Type B pancreatic cell (in vitro differentiated cells): ENCODE data around the gene CNST. TPM values are rescaled to one million over a fixed set of nuclear protein-coding genes. Genes with fewer than 3 reads are reported as not detected.
"Not testable (repeated sequence)": the region's sequence is repeated elsewhere in the genome, so short reads cannot be mapped to it uniquely, and the experiment has no call there.

ENCODE experiments used
- DNase-seq: peaks from one replicate; pipeline ENCODE4 v3.0.0; 2021; ENCODE audit warnings: mixed read lengths; ENCODE audit not compliant: unreplicated experiment; ENCODE audit errors: extremely low spot score
- H3K27ac Mint-ChIP-seq: 2 replicates; pipeline ENCODE4 v1.8.0; 2021; ENCODE audit warnings: mild to moderate bottlenecking, mixed read lengths
- H3K27me3 Mint-ChIP-seq: 2 replicates; pipeline ENCODE4 v1.8.0; 2021; ENCODE audit warnings: mixed read lengths
- H3K36me3 Mint-ChIP-seq: 2 replicates; pipeline ENCODE4 v1.8.0; 2021; ENCODE audit warnings: mixed read lengths
- H3K4me1 Mint-ChIP-seq: one replicate; pipeline ENCODE4 v1.8.0; 2021; ENCODE audit warnings: mixed read lengths; ENCODE audit not compliant: unreplicated experiment
- H3K4me3 Mint-ChIP-seq: 2 replicates; pipeline ENCODE4 v1.8.0; 2021; ENCODE audit warnings: mild to moderate bottlenecking, mixed read lengths
- H3K9me3 Mint-ChIP-seq: 2 replicates; pipeline ENCODE4 v1.8.0; 2021; ENCODE audit warnings: mixed read lengths
- total RNA-seq: library from RNA; stranded (reverse); gene quantifications from 2 replicates; pipeline ENCODE4 v1.2.1, GENCODE V29; 2021; ENCODE audit warnings: low replicate concordance
- TF ChIP-seq, protein P1 (sequence below): fragments of 200-600 bp; sonication (generic); conservative IDR thresholded peaks from 2 replicates; pipeline ENCODE4 v1.5.0; 2021; ENCODE audit warnings: antibody characterized with exemption, mild to moderate bottlenecking

The CNST gene
- total RNA-seq, 1 donor from 2014 or later = 17.9 TPM

GRCh38 chr1:246588159-246588721 lies 22.0 kb downstream of the CNST start:
- no peaks in the 10 kb centered on the region for H3K9me3 Mint-ChIP-seq
- TF ChIP-seq, protein P1, sequence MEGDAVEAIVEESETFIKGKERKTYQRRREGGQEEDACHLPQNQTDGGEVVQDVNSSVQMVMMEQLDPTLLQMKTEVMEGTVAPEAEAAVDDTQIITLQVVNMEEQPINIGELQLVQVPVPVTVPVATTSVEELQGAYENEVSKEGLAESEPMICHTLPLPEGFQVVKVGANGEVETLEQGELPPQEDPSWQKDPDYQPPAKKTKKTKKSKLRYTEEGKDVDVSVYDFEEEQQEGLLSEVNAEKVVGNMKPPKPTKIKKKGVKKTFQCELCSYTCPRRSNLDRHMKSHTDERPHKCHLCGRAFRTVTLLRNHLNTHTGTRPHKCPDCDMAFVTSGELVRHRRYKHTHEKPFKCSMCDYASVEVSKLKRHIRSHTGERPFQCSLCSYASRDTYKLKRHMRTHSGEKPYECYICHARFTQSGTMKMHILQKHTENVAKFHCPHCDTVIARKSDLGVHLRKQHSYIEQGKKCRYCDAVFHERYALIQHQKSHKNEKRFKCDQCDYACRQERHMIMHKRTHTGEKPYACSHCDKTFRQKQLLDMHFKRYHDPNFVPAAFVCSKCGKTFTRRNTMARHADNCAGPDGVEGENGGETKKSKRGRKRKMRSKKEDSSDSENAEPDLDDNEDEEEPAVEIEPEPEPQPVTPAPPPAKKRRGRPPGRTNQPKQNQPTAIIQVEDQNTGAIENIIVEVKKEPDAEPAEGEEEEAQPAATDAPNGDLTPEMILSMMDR = no peak
- H3K27me3 Mint-ChIP-seq = peaks cover under 1% of the 10 kb centered on the region
- H3K36me3 Mint-ChIP-seq = peaks cover 29% of the 10 kb centered on the region
- DNase-seq = no peak
- H3K4me3 Mint-ChIP-seq = no peak overlapping the region
- H3K27ac Mint-ChIP-seq = no peak overlapping the region
- H3K4me1 Mint-ChIP-seq = peaks cover 18% of the 10 kb centered on the region

- not testable (repeated sequence) for H3K9me3 Mint-ChIP-seq, H3K4me3 Mint-ChIP-seq, DNase-seq, H3K27ac Mint-ChIP-seq, H3K27me3 Mint-ChIP-seq, H3K4me1 Mint-ChIP-seq
- peaks cover 22% of the 10 kb centered on the region for H3K36me3 Mint-ChIP-seq
These were observed 23.7 kb downstream of the CNST start for GRCh38 chr1:246589919-246590318.

- Mint-ChIP-seq H3K27me3 (no peaks in the 10 kb centered on the region), H3K9me3 (no peaks in the 10 kb centered on the region), H3K27ac (no peak overlapping the region), H3K4me1 (peaks cover 6% of the 10 kb centered on the region), H3K4me3 (no peak overlapping the region), H3K36me3 (peaks cover 28% of the 10 kb centered on the region)
- TF ChIP-seq, protein P1 = no peak
- no peak for DNase-seq
These were observed 24.8 kb downstream of the CNST start for GRCh38 chr1:246591047-246591446.

DNA sequence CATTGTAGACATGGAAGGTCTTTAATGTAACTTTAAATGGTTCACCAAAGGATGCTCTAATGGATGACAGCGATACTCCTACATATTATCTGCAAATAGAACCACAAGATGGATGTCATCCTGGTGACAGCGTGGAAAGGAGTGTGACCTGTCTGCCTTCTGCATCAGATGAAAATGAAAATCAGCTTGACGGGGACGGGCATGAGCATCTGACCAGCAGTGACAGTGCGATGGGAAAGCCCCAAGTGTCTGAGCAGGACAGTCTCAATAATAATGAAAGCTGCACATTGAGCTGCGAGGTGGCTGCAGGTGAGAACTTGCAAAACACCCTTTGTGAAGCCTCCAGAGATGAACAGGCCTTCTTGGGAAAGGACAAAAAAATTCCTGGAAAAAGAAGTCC lies 25.2 kb downstream of the CNST start:
- no peak overlapping the region for H3K27ac Mint-ChIP-seq
- peaks cover 28% of the 10 kb centered on the region for H3K36me3 Mint-ChIP-seq
- H3K4me1 Mint-ChIP-seq = peaks cover 6% of the 10 kb centered on the region
- TF ChIP-seq, protein P1 = no peak
- DNase-seq = no peak
- H3K4me3 Mint-ChIP-seq = no peak overlapping the region
- H3K9me3 Mint-ChIP-seq = no peaks in the 10 kb centered on the region
- H3K27me3 Mint-ChIP-seq = no peaks in the 10 kb centered on the region

- Mint-ChIP-seq H3K4me3 (no peak overlapping the region), H3K27me3 (no peaks in the 10 kb centered on the region), H3K36me3 (peaks cover 32% of the 10 kb centered on the region), H3K4me1 (peaks cover 6% of the 10 kb centered on the region), H3K27ac (no peak overlapping the region), H3K9me3 (no peaks in the 10 kb centered on the region)
- TF ChIP-seq, protein P1 = no peak
- no peak for DNase-seq
These were observed 25.7 kb downstream of the CNST start for GRCh38 chr1:246591958-246592357.

DNA sequence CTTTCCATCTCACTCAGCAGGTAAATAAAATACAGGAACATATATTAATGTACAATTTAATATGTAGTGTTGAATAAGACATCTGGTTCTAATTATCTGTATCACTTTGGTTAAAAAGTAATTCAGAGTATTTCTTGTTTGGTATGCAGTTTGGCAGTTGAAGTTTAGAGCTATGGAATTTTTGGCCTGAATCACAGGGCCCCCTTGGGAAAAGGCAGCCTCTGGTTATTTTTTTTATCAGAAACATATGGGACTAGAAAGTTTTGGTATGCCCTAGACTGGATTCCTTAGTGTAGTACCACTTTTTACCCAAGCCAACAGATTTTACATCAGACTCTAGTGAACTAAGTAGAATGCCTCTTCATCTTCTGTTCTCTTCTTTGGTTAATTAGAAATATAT lies 26.4 kb downstream of the CNST start:
- Mint-ChIP-seq H3K9me3 (no peaks in the 10 kb centered on the region), H3K4me3 (no peak overlapping the region), H3K4me1 (peaks cover 6% of the 10 kb centered on the region), H3K36me3 (peaks cover 32% of the 10 kb centered on the region), H3K27ac (no peak overlapping the region), H3K27me3 (no peaks in the 10 kb centered on the region)
- TF ChIP-seq, protein P1 = no peak
- DNase-seq = no peak
